NCI-H2029 (cell line): ENCODE measurements around the gene CNTROB.

Experiments used
- DNase-seq: peaks from one replicate; lab custom pipeline; 2025; lab: John Stamatoyannopoulos, UW

Gene CNTROB

DNA sequence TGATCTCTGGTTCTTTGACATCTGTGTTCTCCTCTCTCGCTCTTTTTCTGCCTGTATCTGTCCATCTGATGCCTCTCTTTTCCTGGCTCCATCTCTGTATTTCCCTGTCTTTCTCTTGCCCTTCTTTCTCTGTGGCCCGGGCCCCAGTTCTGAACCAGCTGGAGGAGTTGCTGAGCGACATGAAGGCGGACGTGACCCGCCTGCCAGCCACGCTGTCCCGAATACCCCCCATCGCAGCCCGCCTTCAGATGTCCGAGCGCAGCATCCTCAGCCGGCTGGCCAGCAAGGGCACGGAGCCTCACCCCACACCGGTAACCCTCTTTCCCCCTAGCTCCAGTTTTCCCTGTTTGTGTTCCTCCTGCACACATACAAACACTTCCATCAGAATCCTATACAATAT is 21.7 kb upstream of the CNTROB start:
- no peak for DNase-seq

DNA sequence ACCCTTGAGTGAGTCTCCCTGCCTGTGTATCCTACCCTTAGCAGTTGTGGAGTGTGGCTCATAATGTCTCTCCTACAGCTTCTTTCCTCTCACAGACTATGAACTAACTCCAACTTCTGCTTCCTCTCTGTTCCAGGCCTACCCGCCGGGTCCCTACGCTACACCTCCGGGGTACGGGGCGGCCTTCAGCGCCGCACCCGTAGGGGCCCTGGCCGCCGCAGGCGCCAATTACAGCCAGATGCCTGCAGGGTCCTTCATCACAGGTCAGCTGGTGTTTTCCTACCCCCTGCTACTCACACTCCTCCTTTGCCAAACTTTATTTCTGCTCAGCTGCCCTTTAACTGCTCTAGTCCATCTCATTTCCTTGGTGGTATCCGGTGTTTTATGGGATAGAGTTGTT is 21.3 kb upstream of the CNTROB start:
- no peak for DNase-seq

DNA sequence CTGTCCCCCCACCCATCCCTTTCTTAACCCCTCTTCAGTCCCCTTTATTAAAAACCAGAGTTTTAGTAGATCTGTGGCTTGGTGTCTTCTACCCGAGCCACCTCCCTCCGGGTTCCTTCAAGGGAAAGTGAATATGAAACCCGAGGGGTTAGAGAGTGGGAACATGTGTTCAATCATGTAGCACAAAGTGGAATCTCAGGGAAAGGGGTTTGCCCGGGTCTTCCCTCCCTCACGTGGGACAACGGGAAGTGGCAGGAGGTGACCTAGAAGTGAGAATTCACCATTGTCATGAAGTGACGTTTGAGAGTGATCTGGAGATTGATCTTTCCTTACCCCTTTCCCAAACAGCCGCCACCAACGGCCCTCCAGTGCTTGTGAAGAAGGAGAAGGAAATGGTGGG is 20.9 kb upstream of the CNTROB start:
- DNase-seq = no peak

DNA sequence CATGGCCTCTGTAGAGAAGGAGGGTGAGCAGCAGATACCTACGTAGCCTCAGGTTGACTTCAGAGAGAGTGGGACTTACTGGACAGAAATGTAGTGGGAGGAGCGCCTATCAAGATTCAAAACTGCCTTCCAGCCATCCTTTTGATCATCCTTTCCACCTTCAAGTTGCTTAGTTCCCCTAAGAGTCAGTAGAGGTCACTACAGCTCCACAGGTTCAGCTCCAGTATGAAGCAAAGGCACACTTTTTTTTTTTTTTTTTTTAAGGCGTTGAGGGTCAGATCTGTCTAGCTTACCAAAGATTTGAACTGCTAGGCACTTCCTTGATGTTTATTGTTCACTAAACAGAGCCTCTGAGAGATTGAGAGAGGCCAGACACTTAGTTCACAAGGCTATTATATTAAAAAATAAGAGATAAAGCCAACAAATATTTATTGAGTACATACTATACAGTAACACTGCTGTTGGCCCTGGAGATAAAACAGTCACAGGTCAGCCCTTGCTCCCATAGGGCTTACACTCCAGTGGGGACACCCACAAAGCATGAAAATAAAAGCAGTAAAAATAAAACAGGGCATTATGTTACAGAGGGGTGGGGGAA is 19.0 kb upstream of the CNTROB start:
- DNase-seq = peak; percentile 9

DNA sequence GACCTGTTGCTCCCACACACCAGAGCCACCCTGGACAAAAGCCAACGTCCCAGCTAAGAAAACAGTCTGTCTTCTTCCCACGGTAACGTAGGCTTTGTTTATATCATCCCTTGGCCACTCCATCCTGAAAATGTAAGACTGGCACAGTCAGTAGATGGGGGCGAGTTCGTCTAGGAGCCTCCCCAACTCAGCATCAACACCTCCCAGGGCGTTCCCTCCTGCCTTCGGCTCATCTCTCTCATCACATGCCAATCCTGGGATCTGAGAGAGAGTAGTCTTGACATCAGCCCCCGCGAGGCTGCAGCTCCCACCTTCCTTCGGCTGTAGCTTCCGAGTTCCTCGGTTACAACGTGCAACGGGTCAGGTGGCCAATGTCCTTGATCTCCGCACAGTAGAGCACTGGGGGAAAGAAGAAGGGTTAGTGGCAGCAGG is 16.8 kb upstream of the CNTROB start:
- no peak for DNase-seq

DNA sequence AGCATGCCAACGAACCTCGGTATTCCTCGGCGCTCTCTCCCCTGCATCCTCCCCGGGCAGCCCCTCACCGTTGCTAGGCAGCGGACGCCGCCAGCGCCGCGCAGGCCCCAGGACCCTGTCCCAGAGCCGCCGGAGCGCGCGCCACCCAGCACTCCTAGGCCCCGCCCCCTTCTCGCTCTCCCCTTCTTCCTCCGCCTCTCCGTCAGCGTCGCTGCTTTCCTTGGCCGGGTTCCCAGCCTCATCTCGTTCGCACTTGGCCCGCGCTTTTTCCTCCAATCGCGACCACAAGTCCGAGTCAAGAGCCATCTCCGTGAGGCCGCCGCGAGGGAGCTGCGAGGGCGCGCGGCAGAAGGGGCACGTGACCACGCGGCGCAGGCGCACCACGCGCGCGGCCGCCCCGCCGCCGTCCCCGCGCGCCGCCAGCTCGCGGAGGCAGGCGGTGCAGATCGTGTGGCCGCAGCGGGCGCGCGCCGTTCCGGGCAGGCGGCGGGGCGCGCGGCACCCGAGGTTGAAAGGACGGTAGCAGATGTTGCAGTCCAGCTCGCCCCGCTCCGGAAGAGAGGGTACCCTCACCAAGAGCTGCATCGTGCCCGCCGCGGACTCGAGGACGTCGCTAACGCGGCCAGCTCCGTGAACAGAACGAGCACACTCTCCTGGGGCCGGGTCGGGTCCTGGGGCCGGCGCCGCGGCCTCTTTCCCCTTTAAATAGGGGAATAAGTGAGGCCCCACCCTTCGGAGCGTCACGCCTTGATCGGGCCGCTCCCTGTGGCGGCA is 16.2 kb upstream of the CNTROB start, which contains the start of gene RNF227:
Gene RNF227, minus strand, starts transcription at position 679 of the 774 bp plus-strand sequence. Its CDS starts 94 bp downstream, at position 585.
- peak; percentile 83 for DNase-seq

DNA sequence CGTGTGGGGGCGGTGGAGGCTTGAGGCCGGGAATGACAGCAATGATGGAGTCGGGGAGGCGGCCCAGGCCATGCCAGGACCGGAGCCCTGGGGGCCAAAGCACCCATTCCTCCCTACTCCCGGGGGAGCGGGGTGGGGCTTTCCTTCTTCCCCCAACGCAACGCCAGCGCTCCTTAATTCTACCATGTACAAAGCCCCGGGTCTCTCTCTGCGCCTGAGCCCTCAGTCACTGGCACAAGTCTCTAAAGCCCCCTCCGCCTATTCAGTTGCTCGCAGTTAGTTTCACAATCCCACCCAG is 15.7 kb upstream of the CNTROB start:
- DNase-seq = no peak

DNA sequence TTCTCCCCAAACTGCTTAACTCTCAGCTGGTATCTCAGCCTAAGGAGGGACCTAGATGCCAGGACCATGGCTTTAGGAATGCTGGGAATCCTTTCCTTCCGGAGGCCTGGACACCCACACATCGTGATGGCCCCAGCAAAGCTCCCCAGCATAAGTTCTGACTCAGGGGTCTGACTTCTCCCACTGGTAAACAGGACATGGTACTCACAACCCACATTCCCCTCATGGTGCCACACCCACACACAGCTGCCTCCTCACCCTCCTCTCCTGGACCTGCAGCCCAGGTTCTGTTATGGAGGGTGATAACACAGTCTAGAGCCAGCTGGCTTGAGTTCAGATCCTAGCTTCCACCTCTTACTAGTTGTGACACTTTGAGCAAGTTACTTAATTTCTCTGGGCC is 15.2 kb upstream of the CNTROB start:
- DNase-seq = no peak

DNA sequence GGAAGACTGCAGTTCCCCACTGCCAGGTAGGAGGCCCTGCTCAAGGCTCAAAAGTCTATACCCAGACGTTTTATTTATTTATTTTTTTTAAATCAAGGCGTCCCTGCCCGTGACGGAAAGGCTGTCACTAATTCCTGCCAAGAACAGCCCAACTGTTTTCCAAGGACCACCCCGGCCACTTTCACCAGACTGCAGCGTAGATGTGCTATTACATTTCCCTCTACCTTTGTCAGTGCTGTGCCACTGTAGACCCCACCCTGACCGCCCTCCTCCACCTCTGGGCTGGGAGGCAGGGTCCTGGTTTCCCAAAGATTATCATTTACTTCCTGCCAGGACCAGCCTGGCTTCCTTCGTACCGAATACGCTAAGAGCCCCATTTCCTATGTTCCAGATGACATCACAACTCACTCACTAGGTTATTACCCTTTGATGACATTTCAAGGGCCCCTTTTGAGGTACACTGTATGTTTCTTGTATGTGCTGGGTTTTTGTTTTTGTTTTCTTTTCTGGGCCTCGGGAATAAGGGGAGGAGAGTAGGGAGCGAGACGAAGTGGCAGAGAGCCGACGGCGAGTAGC is 9.6 kb upstream of the CNTROB start:
- no peak for DNase-seq

DNA sequence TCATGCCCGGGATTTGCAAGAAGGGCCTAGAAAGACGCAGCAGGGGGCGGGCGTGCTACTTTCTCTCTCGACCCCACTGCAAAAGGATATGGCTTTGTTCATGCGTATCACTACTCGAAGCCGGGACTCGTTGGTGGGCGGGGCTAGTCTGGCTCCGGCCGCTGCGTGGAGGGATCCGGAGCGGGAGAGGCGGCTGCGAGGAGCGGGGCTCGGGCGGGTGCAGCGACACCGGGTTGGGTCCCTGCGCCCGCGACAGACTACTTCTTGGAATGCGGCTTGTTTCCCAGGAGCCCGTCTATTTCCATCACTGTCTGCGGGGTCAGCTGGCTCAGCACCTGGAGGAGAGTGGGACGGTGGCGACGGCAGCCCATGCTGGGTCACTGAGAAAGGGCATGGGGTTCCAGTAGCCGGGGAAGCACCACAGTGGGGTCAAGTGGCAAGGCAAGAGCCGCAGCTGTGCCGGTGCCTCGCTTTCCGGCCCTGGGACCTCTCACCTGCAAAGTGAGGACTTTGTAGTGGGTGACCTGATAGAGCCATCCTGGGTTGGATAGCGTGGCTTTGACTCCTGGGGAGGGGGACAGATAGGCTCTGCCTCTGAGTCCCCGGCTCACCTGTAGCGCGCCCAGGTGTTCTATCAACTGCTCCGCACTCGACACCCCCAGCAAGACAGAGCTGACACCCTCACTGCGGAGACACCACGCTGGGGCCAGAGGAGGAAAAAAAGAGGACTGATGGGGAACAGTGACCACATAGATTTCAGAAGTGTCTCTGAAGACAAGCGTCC is 9.0 kb upstream of the CNTROB start:
- DNase-seq = peak; percentile 45

DNA sequence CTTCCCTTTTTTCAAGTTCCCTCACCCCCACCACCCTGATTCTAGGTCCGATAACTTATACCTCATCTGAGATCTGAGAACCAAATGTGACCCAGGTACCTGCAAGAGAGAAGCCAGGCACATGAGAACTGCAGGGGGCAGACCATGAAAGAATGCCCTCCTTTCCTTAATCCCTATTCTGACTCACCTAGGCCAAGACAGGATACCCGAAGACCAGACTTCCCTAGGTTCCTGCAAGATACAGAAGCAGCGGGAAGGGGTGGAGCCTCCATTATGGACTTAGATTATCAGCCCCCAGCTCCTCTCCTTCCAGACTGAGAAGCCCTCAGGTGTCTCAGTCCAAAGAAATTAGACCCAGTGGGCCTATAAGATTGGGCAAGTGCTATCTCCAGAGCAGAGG is 4.4 kb upstream of the CNTROB start:
- no peak for DNase-seq

DNA sequence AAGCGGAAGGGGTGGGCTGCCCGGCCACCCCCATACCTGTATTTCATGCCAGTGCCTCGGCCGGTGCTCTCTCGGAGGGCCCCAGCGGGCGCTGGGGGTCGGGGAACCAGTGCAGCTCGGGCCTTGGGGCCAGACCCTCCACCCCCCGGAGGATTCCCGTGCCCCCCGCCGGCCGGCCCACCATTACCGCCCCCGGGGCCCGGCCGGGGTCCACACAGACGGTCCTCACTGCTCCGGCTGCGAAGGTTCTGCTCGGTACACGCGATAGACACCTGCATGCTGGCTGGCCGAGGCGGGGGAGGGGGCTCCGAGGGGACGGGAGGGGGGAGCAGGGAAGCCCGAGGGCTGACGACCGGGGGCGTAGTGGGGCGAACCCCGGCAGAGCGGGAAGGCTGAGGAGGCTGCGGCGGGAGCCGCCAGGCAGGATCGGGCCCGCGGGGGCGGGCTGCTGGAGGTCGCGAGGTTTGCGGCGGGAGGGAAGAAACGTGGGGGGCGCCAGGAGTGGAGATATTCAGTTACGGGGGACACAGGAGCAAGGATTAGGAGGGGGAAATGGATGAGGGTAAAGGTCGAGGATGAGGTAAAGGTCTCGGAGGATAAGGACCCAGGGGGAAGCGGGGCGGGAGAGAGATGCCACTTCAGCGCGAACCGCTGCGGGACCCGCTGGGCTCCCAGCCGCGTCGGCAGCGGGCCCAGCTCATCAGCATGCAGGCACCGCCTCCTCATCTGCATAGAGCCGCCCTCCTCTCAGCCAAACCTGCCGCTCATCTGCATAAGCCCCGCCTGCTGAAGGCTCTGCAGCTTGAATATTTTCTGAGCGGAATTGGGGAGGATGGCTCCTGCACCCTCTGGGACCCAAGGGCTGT is 2.6 kb upstream of the CNTROB start, which contains the start of gene KCNAB3:
Gene KCNAB3, minus strand, starts transcription at position 699 of the 866 bp plus-strand sequence. Its CDS starts 421 bp downstream, at position 278.
- DNase-seq = no peak

DNA sequence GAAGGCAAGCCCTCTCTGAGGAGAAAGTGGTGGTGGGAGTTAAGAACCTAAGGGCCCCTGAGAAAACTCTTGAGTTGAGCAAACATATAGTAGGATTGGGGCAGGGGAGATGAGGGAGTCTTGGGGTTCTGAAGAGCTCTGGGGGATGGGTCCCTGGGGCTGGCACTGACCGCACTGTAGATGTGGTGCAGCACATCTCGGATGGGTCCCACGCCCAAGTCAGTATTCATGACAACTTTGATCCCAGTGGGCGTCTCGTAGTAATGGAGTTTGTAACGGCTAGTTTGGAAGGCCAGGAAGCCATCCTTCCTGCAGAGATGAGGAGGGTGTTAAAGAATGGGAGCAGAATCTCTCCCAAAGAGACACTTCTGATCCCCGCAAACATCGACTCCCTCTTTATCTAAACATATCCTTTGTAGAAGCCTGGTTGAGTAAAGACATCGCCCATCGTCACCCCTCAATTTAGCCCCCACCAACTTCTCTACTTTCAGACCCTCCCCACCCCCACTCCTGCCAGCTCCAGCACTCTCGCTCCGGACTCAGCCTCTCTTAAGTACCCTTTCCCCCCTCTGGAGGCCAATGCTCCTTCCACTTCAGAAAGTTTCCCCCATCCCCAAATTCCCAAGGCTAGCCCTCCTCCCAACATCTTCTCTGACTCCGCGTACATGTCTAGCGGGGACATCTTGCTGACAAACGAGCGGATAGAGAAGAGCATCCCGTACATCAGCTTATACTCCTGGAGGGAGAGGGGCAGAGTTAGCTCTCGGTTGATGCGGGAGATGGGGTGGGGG is 970 bp upstream of the CNTROB start:
- no peak for DNase-seq

DNA sequence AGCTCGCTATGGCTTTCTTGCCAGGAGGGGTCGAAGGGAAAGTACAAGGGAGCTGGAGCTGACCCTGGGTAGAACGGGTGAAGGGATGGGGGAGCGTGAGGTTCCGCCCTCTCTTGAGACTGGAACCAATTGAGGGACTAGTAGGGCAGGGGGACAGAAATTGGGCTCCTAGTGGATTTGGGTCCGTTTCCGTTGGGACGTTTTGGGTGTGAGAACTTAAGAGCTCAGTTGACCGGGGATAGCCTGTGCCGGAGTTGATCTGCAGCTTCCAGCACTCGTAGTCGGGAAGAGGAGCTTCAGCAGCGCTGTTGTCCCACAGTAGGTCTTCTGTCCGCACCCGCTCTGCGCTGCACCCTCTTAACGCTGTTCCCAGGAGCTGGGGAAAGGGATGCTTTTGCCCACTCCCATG is 481 bp downstream of the CNTROB start:
- DNase-seq = no peak

DNA sequence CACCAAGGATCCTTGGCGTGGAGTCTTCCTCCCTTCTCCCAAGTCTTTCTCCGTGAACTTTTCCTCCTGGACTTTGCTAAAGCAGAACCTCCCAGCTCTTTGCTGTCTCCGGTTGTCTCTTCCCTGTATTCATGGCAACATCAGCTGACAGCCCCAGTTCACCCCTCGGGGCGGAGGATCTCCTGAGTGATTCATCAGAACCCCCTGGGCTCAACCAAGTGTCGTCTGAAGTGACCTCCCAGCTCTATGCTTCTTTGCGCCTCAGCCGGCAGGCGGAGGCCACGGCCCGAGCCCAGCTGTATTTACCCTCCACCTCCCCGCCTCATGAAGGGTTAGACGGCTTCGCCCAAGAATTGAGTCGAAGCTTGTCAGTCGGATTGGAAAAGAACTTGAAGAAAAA is 943 bp downstream of the CNTROB start:
- no peak for DNase-seq

DNA sequence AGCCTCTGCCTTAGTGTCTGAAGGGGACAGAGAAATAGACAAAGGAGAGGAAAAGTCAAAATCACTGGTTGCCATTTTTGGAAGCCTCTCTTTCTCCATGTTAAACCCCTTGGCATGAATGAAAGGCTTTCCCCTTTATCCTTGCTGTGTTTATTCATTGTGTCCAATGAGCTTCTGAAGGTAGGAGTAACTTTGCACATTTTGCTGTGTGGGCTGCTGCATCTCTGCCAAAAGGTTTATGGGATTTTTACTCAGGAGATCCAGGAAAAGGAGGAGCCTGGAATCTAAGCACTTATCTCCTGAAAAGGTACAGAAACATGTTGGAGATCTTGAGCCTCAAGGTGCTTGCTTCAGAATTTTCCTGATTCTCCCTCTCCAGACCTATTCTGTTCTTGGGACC is 3.9 kb downstream of the CNTROB start:
- no peak for DNase-seq

DNA sequence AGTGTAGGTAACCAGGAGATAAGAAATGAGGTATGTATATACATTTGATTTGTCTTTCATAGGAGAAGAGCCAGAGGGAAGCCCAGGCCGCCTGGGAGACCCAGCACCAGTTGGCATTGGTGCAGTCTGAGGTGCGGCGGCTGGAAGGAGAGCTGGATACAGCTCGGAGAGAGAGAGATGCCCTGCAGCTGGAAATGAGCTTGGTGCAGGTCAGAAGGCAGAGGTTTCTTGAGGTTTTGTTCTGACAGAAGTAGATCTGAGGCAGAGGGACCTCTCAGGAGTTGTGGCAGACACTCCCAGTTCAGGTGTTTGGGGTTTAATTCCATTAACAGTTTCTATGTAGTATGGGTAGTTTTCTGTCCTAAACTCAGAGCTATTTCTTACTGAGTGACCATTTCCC is 8.0 kb downstream of the CNTROB start:
- DNase-seq = no peak

DNA sequence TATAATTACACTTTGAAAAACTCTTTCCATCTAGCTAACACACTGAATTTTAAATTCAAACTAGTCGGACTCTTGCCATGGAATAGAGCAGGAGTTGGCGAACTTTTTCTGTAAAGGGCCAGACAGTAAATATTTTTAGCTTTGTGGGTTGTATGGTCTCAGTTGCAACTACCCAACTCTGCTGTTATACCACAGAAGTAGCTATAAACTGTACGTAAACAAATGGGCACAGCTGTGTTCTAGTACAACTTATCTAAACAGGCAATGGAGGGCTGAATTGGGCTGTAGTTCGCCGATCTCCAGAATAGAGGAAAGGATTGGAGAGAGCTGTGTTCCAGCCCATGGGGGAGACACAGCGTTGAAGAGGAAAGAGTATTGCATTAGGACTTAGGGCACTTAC is 8.7 kb downstream of the CNTROB start:
- no peak for DNase-seq

DNA sequence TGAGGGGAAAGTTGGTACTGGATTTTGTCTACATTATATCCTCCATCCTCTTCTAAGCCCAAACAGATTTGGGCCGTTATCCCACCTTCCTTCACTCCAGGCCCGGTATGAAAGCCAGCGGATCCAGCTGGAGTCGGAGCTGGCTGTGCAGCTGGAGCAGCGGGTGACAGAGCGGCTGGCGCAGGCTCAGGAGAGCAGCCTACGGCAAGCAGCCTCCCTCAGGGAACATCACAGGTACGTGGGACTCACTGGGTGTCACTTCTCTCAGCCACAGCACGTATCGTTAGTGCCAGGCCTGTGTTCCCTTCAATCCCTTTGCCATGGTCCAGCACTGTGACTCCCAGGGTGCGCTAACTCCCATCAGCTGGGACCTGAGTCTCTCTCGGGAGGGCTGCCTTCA is 11.3 kb downstream of the CNTROB start:
- DNase-seq = no peak

DNA sequence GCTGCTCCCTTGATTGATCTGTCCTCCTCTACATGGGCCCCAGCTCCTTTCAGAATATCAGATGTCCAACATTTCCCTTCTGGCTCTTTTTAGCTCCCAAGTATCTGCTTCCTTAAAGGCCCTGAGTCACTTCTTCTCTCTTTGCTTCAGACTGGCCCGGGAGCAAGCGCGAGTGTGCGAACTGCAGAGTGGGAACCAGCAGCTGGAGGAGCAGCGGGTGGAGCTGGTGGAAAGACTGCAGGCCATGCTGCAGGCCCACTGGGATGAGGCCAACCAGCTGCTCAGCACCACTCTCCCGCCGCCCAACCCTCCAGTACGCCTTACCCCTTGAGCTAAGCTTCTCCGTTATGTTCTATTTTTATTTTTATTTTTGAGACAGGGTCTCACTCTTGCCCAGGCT is 12.3 kb downstream of the CNTROB start:
- no peak for DNase-seq

DNA sequence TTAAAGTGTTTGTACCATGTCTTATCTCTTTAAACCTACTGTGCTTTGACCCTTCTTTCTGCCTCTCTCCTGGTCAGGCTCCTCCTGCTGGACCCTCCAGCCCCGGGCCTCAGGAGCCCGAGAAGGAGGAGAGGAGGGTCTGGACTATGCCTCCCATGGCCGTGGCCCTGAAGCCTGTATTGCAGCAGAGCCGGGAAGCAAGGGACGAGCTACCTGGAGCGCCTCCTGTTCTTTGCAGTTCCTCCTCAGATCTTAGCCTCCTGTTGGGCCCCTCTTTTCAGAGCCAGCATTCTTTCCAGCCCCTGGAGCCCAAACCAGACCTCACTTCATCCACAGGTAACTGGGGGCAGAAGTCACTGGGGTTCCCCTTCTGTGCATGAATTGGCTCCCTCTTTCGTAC is 13.6 kb downstream of the CNTROB start:
- DNase-seq = no peak
